OCI-LY1 (cell line): Measurements from ENCODE around the gene TCN1.

Experiments used
- CTCF ChIP-seq: fragments of 200-600 bp; sonication (generic), shearing (Covaris generic); IDR thresholded peaks from 2 replicates; pipeline ENCODE4 v1.5.1; 2017; ENCODE audit warnings: mild to moderate bottlenecking, antibody characterized with exemption, low read length, moderate library complexity, mixed read lengths
- EZH2 ChIP-seq: fragments of 200-600 bp; sonication (generic), shearing (Covaris generic); IDR thresholded peaks from 2 replicates; pipeline ENCODE4 v1.8.0; 2017; ENCODE audit warnings: borderline replicate concordance, mixed run types, mild to moderate bottlenecking, antibody characterized with exemption, low read length, moderate library complexity, mixed read lengths

- TF ChIP-seq EZH2 (no peak), CTCF (no peak)
Measured at GRCh38 chr11:59845399-59845798, 20.9 kb downstream of the TCN1 start, which contains the start of gene CBLIF.
